HG02840 (cell line): Measurements from ENCODE around the gene DLGAP1.

Source experiments
- ATAC-seq: cut with Tn5 transposase; IDR thresholded peaks from one replicate; pipeline ENCODE4 v1.9.1; 2021; ENCODE audit warnings: mild to moderate bottlenecking, moderate library complexity, moderate number of reproducible peaks; ENCODE audit not compliant: unreplicated experiment, low FRiP score

The DLGAP1 gene

GRCh38 chr18:4246374-4246773, 208.7 kb downstream of the DLGAP1 start:
- no peak for ATAC-seq

- no peak for ATAC-seq
Observed at GRCh38 chr18:4245456-4245855, 209.7 kb downstream of the DLGAP1 start.

- ATAC-seq = no peak
Observed at GRCh38 chr18:4242431-4243161, 212.5 kb downstream of the DLGAP1 start.

- ATAC-seq = no peak
Observed at GRCh38 chr18:4241090-4241617, 214.0 kb downstream of the DLGAP1 start.

GRCh38 chr18:4238966-4239365, 216.1 kb downstream of the DLGAP1 start:
- no peak for ATAC-seq

GRCh38 chr18:4237664-4238041, 217.5 kb downstream of the DLGAP1 start:
- ATAC-seq = no peak

- ATAC-seq = no peak
Observed at GRCh38 chr18:4236940-4237663, 218.0 kb downstream of the DLGAP1 start.

GRCh38 chr18:4233468-4233867, 221.6 kb downstream of the DLGAP1 start:
- ATAC-seq = no peak

GRCh38 chr18:4232656-4233055, 222.5 kb downstream of the DLGAP1 start:
- ATAC-seq = no peak

- no peak for ATAC-seq
Observed at GRCh38 chr18:4231260-4231659, 223.8 kb downstream of the DLGAP1 start.

GRCh38 chr18:4230450-4231168, 224.5 kb downstream of the DLGAP1 start:
- ATAC-seq = no peak

- no peak for ATAC-seq
Observed at GRCh38 chr18:4224031-4224704, 230.9 kb downstream of the DLGAP1 start.

GRCh38 chr18:4211111-4211837, 243.8 kb downstream of the DLGAP1 start:
- ATAC-seq = no peak

- ATAC-seq = no peak
Observed at GRCh38 chr18:4208366-4208765, 246.7 kb downstream of the DLGAP1 start.

- no peak for ATAC-seq
Observed at GRCh38 chr18:4207383-4207985, 247.6 kb downstream of the DLGAP1 start.

- no peak for ATAC-seq
Observed at GRCh38 chr18:4204438-4204720, 250.7 kb downstream of the DLGAP1 start.

- no peak for ATAC-seq
Observed at GRCh38 chr18:4203568-4204437, 251.3 kb downstream of the DLGAP1 start.

- no peak for ATAC-seq
Observed at GRCh38 chr18:4200399-4200798, 254.7 kb downstream of the DLGAP1 start.

- ATAC-seq = no peak
Observed at GRCh38 chr18:4198956-4199355, 256.2 kb downstream of the DLGAP1 start.
